ENCODE measurements around the gene UBFD1.
A peak's percentile ranks its signal among the peaks of the same experiment; 100 is the strongest.
"Not testable (repeated sequence)": the region's sequence is repeated elsewhere in the genome, so short reads cannot be mapped to it uniquely, and the experiment has no call there.

Gene UBFD1

GRCh38 chr16:23556881-23557778 is at the start of gene UBFD1, which contains the start of gene EARS2:
Gene UBFD1 (plus strand): TSS chr16:23557727. CDS start chr16:23557743, 16 bp downstream.
Gene EARS2 (minus strand): TSS chr16:23557350. CDS start chr16:23557343, 7 bp downstream.
- DNase-seq (ENCODE audit: low read depth in 3 of 3, low spot score in 1 of 3), result peak; percentile 84 to 97 (median 89)

DNA sequence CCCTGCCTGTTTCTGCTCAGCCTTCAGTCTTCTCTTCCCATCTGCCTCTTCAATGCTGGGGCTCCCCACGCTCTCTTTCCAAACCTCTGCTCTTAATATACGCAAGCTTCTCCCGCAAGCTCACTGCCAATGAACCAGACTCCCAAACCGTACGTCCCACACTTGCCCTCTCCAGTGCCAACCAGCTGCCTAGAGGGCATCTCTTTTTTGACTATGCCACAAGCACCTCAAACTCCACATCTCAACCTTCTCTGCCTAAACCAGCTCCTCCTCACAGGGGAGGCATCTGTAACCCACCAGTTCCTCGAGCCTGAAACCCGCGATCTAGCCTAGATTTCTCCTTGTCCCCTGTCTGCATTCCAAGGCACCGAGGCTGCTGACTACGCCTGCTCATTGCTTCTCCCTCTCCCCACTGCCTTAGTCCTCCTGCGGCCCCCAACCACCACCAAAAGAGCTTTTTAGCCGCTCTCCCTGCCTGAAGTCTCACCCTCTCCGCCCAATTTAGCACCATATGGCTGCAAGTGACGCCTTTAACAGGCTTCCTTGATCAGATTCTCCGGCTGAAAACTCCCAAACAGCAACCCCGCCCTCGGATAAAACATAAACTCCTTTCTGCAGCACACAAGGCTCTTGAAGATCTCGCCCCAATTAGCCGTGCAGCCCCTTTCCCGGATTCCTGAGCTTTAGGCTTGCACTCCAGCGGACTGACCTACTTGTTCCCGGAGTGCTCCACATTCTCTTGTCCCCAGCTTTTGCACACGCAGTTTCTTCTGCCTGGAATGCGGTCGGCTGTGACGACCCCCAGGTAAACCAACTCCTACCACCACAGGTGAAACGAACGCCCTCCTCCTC is 48.7 kb upstream of the UBFD1 start:
- DNase-seq (ENCODE audit: low read depth in 3 of 3, low spot score in 1 of 3), result no peak

DNA sequence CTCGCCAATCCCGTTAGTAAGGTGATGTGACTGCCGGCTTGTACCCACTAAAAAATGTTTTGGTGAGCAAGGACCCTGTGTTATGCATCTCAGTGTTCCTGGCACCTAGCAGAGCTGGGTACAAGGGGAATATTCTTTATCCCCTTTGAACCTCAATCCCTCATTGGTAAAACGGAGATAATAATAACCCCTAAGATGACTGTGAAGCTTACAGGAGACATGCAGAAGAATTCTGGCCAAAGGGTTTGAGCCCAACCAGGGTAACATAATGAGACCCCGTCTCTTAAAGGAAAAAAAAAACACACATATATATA is 48.1 kb upstream of the UBFD1 start:
- DNase-seq (ENCODE audit: low read depth in 3 of 3, low spot score in 1 of 3), result no peak

DNA sequence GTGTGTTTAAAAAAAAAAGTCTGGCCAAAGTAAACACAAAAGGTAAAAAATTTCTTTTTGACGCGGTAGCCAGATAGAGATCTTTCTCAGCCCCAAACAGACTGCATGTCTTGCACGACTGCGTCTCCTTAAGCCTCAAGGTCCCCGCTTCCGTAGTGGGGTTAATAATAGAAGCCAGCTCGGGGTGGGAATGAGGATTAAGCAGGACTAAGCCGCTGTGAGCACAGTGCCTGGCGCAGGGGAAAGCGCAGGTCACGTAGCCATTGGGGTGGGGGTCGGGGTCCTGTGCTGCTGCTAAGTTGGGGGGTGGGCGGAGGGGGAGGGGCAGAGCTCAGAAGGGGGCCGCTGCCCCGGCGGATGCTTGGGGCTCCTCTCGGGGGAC is 47.8 kb upstream of the UBFD1 start:
- DNase-seq (ENCODE audit: low read depth in 3 of 3, low spot score in 1 of 3), result peak in 1 of 3 donors; percentile 6

GRCh38 chr16:23510164-23510914 is 47.2 kb upstream of the UBFD1 start, which contains the start of gene GGA2:
Gene GGA2 (minus strand): TSS chr16:23510494. CDS start chr16:23510411, 83 bp downstream.
- peak; percentile 47 to 75 (median 51) for DNase-seq (ENCODE audit: low read depth in 3 of 3, low spot score in 1 of 3)

- not testable (repeated sequence) for DNase-seq (ENCODE audit: low read depth in 3 of 3, low spot score in 1 of 3)
These were observed 46.6 kb upstream of the UBFD1 start for GRCh38 chr16:23510915-23511270.

GRCh38 chr16:23511731-23512130 is 45.8 kb upstream of the UBFD1 start:
- no peak for DNase-seq (ENCODE audit: low read depth in 3 of 3, low spot score in 1 of 3)

- DNase-seq (ENCODE audit: low read depth in 3 of 3, low spot score in 1 of 3), result no peak
These were observed 45.3 kb upstream of the UBFD1 start for GRCh38 chr16:23512168-23512695.

- DNase-seq (ENCODE audit: low read depth in 3 of 3, low spot score in 1 of 3), result no peak
These were observed 43.0 kb upstream of the UBFD1 start for GRCh38 chr16:23514381-23515152.

GRCh38 chr16:23515881-23516280 is 41.6 kb upstream of the UBFD1 start:
- no peak for DNase-seq (ENCODE audit: low read depth in 3 of 3, low spot score in 1 of 3)

DNA sequence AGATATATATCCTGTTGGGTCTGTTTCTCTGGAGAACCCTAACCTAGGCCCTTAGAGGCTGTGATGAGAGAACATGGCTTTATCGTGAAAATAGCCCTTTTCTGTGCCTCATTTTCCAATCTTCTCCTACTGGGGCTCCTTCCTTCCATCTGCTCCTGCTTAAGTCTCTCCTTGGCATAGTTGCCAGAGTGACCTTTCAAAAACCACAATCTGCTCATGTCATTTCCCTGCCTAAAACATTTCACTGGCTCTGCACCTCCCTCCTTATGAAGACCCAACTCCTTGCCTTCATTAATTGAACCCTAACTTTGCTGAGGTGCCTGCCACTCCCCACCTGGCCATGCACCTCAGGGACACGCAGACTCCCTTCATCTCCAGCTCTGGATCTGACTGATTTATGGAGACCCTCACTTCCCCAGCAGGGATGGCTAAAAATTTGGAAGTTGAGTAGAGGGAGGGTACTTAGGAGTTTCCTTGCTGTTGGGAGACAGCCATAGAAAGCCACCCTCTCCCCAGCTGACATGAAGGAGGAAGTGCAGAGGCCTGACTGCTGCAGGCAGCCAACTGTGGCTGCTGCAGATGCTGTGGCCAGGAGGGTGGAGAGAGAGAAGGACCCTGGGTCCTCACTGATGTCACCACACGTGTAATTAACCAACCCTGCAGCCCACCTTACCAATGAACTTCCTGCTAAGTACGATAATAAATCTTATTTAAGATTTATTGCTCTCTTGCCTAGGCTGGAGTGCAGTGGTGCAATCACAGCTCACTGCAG is 41.0 kb upstream of the UBFD1 start:
- no peak for DNase-seq (ENCODE audit: low read depth in 3 of 3, low spot score in 1 of 3)

DNA sequence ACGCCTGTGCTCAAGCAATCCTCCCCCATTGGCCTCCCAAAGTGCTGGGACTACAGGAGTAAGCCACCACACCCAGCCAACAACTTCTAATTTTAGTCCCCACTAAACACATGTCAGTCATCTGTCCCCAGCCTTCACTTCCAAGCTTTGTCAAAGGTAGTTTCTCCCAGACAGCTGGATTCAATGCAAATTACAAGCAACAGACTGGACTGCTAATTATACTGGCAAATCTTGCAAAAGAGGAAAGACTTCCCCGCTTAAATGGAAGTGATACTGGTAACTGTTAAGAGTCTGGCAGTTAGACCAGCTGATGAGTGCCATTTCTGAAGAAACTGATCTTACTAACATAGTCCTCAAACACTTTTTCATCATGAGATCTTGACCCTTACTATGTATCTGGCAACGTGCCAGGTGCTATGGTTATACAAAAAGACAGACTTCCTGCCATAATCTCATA is 39.1 kb upstream of the UBFD1 start:
- DNase-seq (ENCODE audit: low read depth in 3 of 3, low spot score in 1 of 3), result no peak

- no peak for DNase-seq (ENCODE audit: low read depth in 3 of 3, low spot score in 1 of 3)
These were observed 38.2 kb upstream of the UBFD1 start for GRCh38 chr16:23519282-23519681.

- DNase-seq (ENCODE audit: low read depth in 3 of 3, low spot score in 1 of 3), result no peak
These were observed 37.0 kb upstream of the UBFD1 start for GRCh38 chr16:23520500-23520899.

DNA sequence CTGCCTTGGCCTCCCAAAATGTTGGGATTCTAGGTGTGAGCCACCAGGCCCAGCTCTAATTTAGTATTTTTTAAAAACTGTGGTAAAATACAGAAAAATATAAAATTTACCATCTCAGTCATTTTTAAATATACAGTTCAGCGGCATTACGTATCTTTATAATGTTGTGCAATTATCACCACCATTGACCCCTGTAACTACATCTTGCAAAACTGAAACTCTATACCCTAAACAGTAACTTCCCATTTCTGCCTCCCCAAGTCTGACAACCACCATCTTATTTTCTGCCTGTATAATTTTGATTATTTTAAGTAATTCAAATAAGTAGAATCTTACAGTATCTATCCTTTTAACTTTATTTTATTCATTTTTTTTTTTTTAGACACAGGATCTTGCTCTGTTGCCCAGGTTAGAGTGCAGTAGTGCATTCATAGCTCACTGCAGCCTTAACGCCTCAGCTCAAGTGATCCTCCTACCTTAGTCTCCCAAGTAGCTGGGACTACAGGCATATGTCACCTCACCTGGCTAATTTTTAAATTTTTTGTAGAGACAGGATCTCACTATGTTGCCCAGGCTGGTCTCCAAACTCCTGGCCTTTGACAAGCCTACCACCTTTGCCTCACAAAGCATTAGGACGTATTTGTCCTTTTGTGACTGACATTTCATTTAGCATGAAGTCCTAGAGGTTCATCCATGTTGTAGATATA is 36.3 kb upstream of the UBFD1 start:
- no peak for DNase-seq (ENCODE audit: low read depth in 3 of 3, low spot score in 1 of 3)

DNA sequence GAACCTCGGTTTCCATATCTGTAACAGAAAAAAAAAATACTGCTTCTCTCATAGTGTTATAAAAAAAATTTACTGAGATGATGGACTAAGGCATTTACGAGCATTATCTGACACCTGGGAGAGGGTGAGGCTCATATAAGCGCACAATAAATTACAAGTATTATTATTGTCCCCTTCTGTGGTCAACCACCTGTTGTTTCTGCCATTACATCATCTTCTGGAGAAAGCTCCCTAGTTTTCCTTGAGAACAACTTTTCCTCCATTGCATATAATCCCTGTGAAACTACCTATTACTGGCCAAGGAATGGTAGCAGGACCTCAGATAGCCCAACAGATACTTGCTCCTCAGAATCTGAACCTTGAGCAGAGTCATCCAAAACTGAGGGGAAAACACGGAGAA is 35.6 kb upstream of the UBFD1 start:
- DNase-seq (ENCODE audit: low read depth in 3 of 3, low spot score in 1 of 3), result no peak

- no peak for DNase-seq (ENCODE audit: low read depth in 3 of 3, low spot score in 1 of 3)
These were observed 34.2 kb upstream of the UBFD1 start for GRCh38 chr16:23523321-23523720.

DNA sequence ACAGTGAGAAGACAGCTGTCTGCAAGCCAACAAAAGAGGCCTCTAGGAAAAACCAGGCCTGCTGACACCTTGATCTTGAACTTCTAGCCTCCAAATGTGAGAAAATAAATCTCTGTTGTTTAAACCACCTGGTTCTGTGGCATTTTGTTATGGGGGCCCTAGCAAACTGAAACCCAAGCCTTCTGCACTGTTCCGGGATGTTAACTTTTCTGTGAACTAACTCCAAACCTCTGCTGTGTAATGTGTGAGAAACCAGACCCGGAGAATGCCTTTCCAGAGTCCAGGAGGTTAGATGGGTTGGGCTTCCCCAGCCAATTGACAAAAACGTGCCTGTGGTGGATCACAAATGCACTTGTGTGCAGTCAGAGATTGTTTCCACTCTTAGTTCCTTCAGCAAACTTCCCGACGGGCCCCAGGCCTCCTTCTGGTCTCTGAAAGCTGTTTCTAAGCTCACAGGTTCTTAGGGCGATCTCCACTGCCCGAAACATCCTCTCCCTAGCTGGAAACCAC is 33.6 kb upstream of the UBFD1 start:
- no peak for DNase-seq (ENCODE audit: low read depth in 3 of 3, low spot score in 1 of 3)

DNA sequence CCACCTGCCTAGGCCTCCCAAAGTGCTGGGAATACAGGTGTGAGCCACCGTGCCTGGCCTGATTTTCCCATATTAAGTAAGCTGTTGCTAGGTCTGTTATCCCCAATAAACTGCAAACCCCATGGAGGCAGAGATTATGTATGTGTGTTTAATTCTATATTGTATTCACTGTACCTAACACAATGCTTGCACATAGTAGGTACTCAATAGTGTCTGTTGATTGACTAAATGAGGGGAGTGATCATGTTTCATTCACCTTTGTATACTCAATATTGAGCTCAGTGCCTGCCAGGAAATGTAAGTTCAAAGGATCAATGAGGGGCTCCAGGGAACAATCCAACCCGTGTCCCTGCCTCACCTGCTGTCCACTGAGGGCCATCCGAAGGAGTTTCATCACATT is 32.6 kb upstream of the UBFD1 start:
- DNase-seq (ENCODE audit: low read depth in 3 of 3, low spot score in 1 of 3), result no peak

Measured in stimulated activated CD4-positive, alpha-beta T cell treated with anti-CD3 and anti-CD28 coated beads, TNF-alpha, amount 100 ng/mL, for 1 hour (primary cell).